Activated CD4-positive, alpha-beta T cell treated with anti-CD3 and anti-CD28 coated beads for 36 hours (primary cell): ENCODE measurements around the gene PALM2AKAP2. TPM values are rescaled to one million over a fixed set of nuclear protein-coding genes. Genes with fewer than 3 reads are reported as not detected.

Experiments used
- ATAC-seq: fragments of 200-7000 bp; cut with Tn5 transposase; one replicate; pipeline ENCODE4 v1.10.0; 2021; ENCODE audit warnings: mild to moderate bottlenecking, moderate library complexity
- CTCF ChIA-PET: fragments of 350-600 bp; sonication (Branson Sonifier 250); formaldehyde crosslinking; loops from one replicate; lab custom pipeline; 2021; ENCODE audit warnings: antibody characterized with exemption; lab: Charles Lee
- POLR2A ChIA-PET: fragments of 350-600 bp; sonication (Branson Sonifier 250); formaldehyde crosslinking; loops from one replicate; lab custom pipeline; 2021; ENCODE audit warnings: antibody characterized with exemption, inconsistent platforms; lab: Charles Lee
- DNase-seq: peaks from one replicate; pipeline ENCODE4 v3.0.0-alpha.2; 2020
- H3K27ac Mint-ChIP-seq: one replicate; pipeline ENCODE4 v1.8.0; 2021; ENCODE audit warnings: mixed read lengths
- H3K27me3 Mint-ChIP-seq: one replicate; pipeline ENCODE4 v1.8.0; 2021; ENCODE audit warnings: mixed read lengths
- H3K36me3 Mint-ChIP-seq: one replicate; pipeline ENCODE4 v1.8.0; 2021; ENCODE audit warnings: low read depth, mixed read lengths
- H3K4me1 Mint-ChIP-seq: one replicate; pipeline ENCODE4 v1.8.0; 2021; ENCODE audit warnings: mixed read lengths
- H3K4me3 Mint-ChIP-seq: one replicate; pipeline ENCODE4 v1.8.0; 2021; ENCODE audit warnings: mild to moderate bottlenecking, moderate library complexity, mixed read lengths
- H3K9me3 Mint-ChIP-seq: one replicate; pipeline ENCODE4 v1.8.0; 2021; ENCODE audit warnings: low read depth, mixed read lengths
- intact Hi-C, 2 experiments: fragments of 100-400 bp; cut with DNase I in 1 of 2; cut with micrococcal nuclease in 1 of 2; formaldehyde crosslinking; loops; one replicate each; pipeline versions ENCODE4 v1.14.2 to v1.15.1; 2022 to 2024; cut with DNase I, micrococcal nuclease
- total RNA-seq, 2 experiments: library from RNA; stranded (reverse); gene quantifications; one replicate each; pipeline ENCODE4 v1.2.3, GENCODE V29; 2021

The PALM2AKAP2 gene
- total RNA-seq, 2 experiments from 2014 or later = 0.39 to 1.0 TPM

DNA sequence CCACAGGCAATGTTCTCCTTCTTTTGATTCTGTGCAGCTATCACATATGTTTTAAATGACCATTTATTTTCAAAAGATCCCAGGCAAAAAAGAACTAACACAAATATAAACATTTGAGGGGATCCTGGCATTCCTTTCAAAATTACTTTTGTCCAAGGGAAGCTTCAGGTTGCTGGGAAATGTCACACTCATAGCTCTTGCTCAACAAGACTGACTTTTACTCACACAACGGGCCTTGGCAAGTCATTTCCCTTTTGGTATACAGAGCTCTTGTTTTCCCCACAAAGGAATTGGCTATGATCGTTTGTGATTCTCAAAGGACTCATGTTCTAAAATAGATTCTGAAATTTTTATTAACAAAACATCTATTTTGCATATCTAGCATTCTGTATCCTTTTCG, 4.5 kb upstream of the PALM2AKAP2 start:
- DNase-seq (no peak), ATAC-seq (no peak)
- ChIA-PET CTCF (interaction anchor here (1.5 kb wide), 1 partner anchor 42 kb away, joined by 3 read pairs; no protein-coding TSS in a partner anchor), POLR2A (no interaction called here)
- Mint-ChIP-seq H3K36me3 (no peaks in the 10 kb centered on the region), H3K27ac (no peak overlapping the region), H3K4me3 (no peak overlapping the region), H3K4me1 (peaks cover 2% of the 10 kb centered on the region), H3K27me3 (peaks cover 35% of the 10 kb centered on the region), H3K9me3 (no peaks in the 10 kb centered on the region)
- intact Hi-C loops = no loop called here

DNA sequence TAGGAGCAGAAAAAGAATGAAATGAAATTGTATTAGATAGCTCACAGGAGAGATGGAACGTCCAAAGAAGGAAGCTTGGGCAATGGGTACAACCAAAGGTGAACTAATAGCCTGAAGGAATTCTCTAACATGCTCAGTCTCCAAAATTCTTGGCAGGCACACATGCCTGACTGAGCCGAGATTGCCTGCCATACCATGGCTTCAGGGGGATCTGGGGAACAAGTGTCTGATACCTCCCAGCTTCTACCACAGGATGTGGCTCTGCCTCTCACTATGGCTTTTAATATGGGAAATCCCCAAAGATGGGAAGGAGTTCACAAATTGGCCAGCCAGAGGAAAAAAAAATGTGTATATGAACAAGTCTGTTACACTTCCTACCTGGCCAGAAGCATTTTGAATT, 3.6 kb upstream of the PALM2AKAP2 start:
- H3K27me3 Mint-ChIP-seq = peaks cover 38% of the 10 kb centered on the region
- CTCF ChIA-PET = no interaction called here
- DNase-seq (no peak), ATAC-seq (no peak)
- no peaks in the 10 kb centered on the region for H3K9me3 Mint-ChIP-seq
- no peaks in the 10 kb centered on the region for H3K36me3 Mint-ChIP-seq
- no peak overlapping the region for H3K27ac Mint-ChIP-seq
- peaks cover 6% of the 10 kb centered on the region for H3K4me1 Mint-ChIP-seq
- POLR2A ChIA-PET = no interaction called here
- H3K4me3 Mint-ChIP-seq = no peak overlapping the region
- intact Hi-C loops = no loop called here

DNA sequence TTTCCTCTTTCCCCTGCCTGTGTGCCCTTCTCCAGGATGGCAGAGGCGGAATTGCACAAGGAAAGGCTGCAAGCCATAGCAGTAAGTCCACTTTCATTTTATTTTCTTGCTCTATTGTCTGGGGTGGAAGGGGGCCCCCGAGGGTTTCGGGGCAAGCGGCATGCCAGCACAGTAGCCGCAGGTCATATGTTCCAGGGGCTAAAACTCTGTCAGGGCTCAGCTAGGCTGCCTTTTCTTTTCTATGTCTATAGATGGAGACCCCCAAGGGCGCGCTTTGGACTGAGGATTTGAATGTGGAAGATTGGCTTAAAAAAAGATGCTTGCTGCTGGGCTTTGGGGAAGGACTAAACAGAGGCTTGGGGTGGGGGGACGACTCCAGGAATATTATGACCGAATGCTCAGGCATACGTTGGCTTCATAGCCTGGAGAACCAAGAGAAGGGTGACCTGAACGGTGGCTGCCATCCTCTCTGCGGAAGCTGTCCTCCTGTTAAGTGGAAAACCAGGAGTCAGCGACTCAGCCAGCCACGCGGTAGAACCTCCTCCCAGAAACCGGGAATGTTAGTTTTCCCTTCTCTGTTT, 545 bp downstream of the PALM2AKAP2 start:
- ChIA-PET POLR2A (no interaction called here), CTCF (interaction anchor here (0.7 kb wide), 1 partner anchor 28 kb away, joined by 3 read pairs; no protein-coding TSS in a partner anchor)
- ATAC-seq = no peak
- no peak overlapping the region for H3K4me3 Mint-ChIP-seq
- no peaks in the 10 kb centered on the region for H3K9me3 Mint-ChIP-seq
- H3K27me3 Mint-ChIP-seq = peaks cover 35% of the 10 kb centered on the region
- intact Hi-C loops = no loop called here
- H3K27ac Mint-ChIP-seq = no peak overlapping the region
- no peak for DNase-seq
- no peaks in the 10 kb centered on the region for H3K36me3 Mint-ChIP-seq
- H3K4me1 Mint-ChIP-seq = peaks cover 6% of the 10 kb centered on the region

DNA sequence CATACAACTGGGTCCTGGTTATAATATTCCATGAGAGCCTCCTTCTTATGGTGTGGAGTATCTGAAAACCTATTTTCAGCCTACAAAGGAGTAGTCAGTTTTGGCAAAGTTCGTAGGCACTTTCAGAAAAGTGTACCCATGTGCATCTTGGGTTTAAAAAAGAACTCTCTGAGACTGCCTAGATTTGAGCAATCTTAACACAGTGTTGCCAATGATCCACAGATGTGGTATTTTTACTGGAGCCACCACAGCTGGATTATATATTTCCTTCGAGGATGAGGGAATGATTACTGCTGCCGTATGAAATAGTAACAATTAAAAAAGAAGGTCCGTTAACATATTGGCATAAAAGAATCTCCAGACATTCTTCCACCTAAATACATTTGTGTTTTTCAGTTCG, 1.1 kb downstream of the PALM2AKAP2 start:
- POLR2A ChIA-PET = no interaction called here
- H3K4me1 Mint-ChIP-seq = peaks cover 6% of the 10 kb centered on the region
- H3K27ac Mint-ChIP-seq = no peak overlapping the region
- H3K36me3 Mint-ChIP-seq = no peaks in the 10 kb centered on the region
- no peaks in the 10 kb centered on the region for H3K9me3 Mint-ChIP-seq
- H3K27me3 Mint-ChIP-seq = peaks cover 35% of the 10 kb centered on the region
- no peak for ATAC-seq
- no peak overlapping the region for H3K4me3 Mint-ChIP-seq
- CTCF ChIA-PET = no interaction called here
- intact Hi-C loops = no loop called here
- no peak for DNase-seq

DNA sequence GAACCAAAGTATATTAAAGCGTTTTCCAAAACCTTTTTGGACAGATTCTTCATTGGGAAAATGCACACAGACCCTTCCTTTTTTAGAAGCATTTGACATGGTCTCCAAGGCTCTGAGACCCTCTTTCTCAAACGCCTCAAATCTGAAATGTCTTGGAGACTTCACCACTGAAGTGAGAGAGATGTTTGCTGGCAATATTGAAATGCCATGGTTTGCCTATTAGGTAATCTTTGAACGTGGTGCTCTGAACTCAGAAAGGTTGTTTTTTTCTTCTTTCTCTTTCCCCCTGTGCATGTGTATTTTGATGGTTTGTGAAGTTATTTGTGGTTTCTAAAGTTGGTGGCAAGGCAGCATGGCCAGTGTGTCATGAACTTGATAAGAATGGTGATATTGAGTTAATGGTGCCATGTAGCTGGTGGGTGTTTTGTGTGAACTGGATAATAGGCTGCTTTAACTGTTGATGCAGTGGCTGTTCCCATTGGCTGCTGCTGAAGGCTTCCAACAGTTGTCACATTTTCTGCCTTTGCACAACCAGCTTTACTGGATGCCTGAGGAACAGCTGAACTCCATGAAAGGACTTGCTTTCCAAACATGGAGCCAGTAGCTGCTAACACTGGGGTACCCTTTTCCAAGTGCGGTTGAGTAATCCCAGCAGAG, 1.7 kb downstream of the PALM2AKAP2 start:
- ChIA-PET POLR2A (no interaction called here), CTCF (no interaction called here)
- no peaks in the 10 kb centered on the region for H3K36me3 Mint-ChIP-seq
- no peaks in the 10 kb centered on the region for H3K9me3 Mint-ChIP-seq
- intact Hi-C loops = no loop called here
- peaks cover 6% of the 10 kb centered on the region for H3K4me1 Mint-ChIP-seq
- H3K27ac Mint-ChIP-seq = no peak overlapping the region
- ATAC-seq (no peak), DNase-seq (no peak)
- no peak overlapping the region for H3K4me3 Mint-ChIP-seq
- H3K27me3 Mint-ChIP-seq = peaks cover 35% of the 10 kb centered on the region

DNA sequence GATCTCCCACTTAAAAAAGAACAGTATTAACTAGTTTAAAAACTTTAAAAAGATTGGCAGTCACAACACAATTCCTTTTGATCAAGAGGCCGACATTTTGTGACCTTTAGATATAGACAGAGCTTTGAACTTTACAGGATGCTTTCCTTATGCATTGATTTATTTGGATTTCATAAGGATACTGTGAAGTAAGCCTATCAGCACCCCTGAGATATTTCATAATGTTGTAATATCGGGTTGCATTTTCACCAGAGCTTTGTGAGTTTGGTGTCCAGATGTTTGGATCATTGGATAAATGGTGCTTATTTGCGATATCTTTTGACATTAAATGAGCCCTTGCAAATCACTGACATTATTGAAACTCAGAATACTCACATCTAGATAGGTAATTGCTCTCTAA, 7.7 kb downstream of the PALM2AKAP2 start:
- Mint-ChIP-seq H3K4me3 (no peak overlapping the region), H3K27ac (no peak overlapping the region), H3K27me3 (peaks cover 5% of the 10 kb centered on the region), H3K36me3 (no peaks in the 10 kb centered on the region), H3K9me3 (no peaks in the 10 kb centered on the region), H3K4me1 (no peaks in the 10 kb centered on the region)
- ChIA-PET POLR2A (no interaction called here), CTCF (no interaction called here)
- intact Hi-C loops = no loop called here
- no peak for DNase-seq
- ATAC-seq = no peak

DNA sequence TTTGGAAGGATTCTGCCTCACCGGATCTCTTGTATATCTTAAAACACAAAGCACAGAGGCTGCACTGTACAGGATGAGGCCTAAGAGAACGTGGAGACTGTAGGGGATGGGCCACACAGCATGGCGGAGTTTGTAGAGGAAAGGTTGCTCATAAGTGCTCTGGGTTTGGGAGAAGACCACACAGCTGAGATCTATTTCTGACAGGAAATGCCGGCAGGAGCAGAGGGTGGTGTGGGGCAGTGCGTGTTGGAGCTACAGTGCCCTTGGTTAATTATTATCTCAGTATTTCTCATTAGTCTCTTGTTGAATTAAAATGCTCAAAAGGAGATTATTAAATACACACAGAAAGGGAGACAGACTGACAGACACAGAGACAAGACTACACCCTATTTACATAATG, 9.6 kb downstream of the PALM2AKAP2 start:
- Mint-ChIP-seq H3K9me3 (no peaks in the 10 kb centered on the region), H3K4me1 (no peaks in the 10 kb centered on the region), H3K27ac (no peak overlapping the region), H3K27me3 (peaks cover 3% of the 10 kb centered on the region), H3K4me3 (no peak overlapping the region), H3K36me3 (no peaks in the 10 kb centered on the region)
- CTCF ChIA-PET = interaction anchor here (1.1 kb wide), 1 partner anchor 15 kb away, joined by 3 read pairs; no protein-coding TSS in a partner anchor
- intact Hi-C loops = no loop called here
- POLR2A ChIA-PET = no interaction called here
- DNase-seq = no peak
- no peak for ATAC-seq

DNA sequence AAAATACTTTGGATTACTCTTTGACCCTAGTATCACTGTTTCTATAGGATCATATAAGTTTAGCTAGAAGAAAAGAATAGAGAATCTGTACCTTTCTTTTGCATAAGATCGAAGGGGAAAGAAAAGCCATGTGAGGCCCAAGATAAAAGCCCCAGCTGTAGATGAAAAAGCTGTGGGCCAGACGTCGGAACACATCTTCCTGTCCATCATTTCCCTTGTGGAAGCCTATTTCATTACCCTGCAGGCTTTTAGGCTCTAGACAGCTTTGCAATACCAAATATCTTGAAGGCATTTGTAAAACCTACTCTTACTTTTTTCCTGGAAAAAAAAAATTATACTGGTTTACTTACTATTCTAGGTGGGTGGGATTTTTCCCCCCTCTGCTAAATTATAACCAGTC, 10.0 kb downstream of the PALM2AKAP2 start:
- H3K27ac Mint-ChIP-seq = no peak overlapping the region
- H3K4me1 Mint-ChIP-seq = no peaks in the 10 kb centered on the region
- no peaks in the 10 kb centered on the region for H3K36me3 Mint-ChIP-seq
- H3K4me3 Mint-ChIP-seq = no peak overlapping the region
- intact Hi-C loops = no loop called here
- H3K27me3 Mint-ChIP-seq = peaks cover 3% of the 10 kb centered on the region
- no peak for ATAC-seq
- H3K9me3 Mint-ChIP-seq = no peaks in the 10 kb centered on the region
- CTCF ChIA-PET = interaction anchor here (0.5 to 1.1 kb wide), 2 partner anchors 16 to 362 kb away, joined by 3 read pairs; no protein-coding TSS in a partner anchor
- DNase-seq = no peak
- POLR2A ChIA-PET = no interaction called here

DNA sequence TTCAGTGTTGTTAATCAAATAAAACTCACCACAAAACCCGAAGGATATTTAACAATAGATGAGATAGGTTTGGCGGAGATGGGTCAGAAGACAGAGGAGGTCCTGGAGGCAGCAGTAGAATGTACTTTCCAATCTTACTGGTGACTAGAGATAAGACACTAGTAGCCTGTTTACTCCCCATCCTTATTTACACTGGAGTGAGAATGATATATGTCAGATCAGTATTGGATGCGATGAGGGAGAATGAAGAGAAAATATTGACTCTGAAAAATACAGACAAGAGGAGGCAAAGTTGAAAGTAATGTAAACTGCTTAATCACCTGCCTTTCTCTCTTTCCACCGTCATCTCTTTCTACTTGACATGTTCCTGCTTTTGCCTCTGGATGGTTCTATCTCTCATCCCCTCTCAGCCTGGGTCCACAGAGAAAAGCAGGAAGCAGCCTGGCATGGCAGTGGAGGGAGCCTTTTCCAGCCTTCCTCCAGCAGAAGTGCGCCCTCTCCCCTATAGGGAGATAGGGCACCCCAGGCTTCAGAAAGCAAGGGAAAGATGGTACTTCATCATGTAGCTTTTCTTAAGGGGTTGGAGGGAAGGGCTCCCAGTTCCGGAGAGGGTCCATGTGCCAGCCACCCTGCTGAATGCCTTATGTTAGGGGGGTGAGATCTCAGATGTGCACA, 11.1 kb downstream of the PALM2AKAP2 start:
- POLR2A ChIA-PET = no interaction called here
- Mint-ChIP-seq H3K27me3 (peaks cover 6% of the 10 kb centered on the region), H3K4me1 (no peaks in the 10 kb centered on the region), H3K27ac (no peak overlapping the region), H3K36me3 (no peaks in the 10 kb centered on the region), H3K9me3 (no peaks in the 10 kb centered on the region), H3K4me3 (no peak overlapping the region)
- CTCF ChIA-PET = no interaction called here
- no peak for DNase-seq
- intact Hi-C loops = no loop called here
- ATAC-seq = no peak

DNA sequence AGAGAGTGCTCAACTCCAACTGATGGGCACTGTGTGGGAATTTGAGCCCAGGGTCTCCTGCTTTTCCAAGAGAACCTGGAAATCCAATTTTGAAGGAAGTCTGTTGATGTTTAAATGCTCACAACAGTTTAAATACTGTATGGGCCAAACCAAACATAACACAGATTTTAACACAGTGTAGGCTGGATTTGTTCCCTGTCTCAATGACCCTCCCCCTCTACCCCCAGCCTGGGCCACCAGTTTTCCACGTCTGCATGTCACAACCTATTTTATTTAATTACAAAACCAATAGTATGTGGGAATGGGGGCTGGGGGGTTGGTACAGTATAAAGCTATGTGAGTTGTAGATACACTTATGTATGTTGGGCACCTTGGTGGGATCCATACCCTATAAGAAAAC, 11.7 kb downstream of the PALM2AKAP2 start:
- intact Hi-C loops = no loop called here
- Mint-ChIP-seq H3K4me1 (no peaks in the 10 kb centered on the region), H3K36me3 (no peaks in the 10 kb centered on the region), H3K27ac (no peak overlapping the region), H3K4me3 (no peak overlapping the region), H3K27me3 (peaks cover 6% of the 10 kb centered on the region), H3K9me3 (no peaks in the 10 kb centered on the region)
- ATAC-seq (no peak), DNase-seq (no peak)
- CTCF ChIA-PET = no interaction called here
- POLR2A ChIA-PET = no interaction called here

DNA sequence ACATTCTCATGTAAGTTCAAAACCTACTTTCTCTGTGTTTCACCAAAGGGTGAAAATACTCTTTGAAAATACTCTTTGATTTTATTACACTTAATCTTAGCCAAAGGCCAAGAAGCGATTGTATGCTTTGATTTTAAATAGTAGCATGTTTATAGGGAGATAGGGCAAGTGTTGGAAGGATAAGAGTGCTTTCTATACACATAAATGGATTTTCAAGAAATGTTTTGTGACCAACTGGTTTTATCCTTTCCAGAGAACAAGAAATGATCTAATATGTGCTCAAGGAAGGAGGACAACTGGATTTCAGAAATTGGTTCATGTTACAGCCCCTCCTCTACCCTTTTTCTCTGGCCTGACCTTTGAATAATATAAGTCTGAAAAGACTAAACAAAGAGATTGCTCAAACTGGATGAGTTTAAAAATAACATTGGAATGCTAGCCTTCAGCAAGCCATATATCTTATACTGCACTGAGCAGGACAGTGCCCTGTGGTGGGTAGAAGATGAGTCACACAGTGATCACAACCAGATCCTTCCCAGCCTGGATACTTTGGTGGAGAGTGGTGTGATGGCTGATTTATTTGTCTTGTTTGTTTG, 13.1 kb downstream of the PALM2AKAP2 start:
- intact Hi-C loops = no loop called here
- Mint-ChIP-seq H3K4me3 (no peak overlapping the region), H3K4me1 (no peaks in the 10 kb centered on the region), H3K27me3 (peaks cover 6% of the 10 kb centered on the region), H3K9me3 (no peaks in the 10 kb centered on the region), H3K36me3 (no peaks in the 10 kb centered on the region), H3K27ac (no peak overlapping the region)
- ATAC-seq (no peak), DNase-seq (no peak)
- ChIA-PET POLR2A (no interaction called here), CTCF (no interaction called here)

DNA sequence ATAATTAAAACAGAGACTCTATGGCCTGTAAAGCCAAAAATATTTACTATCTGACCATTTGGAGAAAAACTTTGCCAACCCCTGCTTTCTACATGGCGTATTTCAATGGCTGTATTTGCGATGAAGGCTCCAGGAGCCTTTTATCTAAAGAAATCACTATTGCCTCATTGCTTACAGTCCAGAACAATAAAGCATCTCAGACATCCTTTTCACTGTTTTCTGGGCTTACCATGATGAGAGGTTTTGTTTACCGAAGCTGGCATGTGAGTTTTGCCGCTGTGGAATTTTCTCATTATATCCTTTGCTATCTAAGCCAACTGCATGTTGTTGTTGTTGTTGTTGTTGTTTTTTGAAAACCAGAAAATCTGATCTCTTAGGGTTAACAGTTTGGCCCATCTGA, 13.9 kb downstream of the PALM2AKAP2 start:
- ATAC-seq = no peak
- ChIA-PET POLR2A (no interaction called here), CTCF (no interaction called here)
- H3K9me3 Mint-ChIP-seq = no peaks in the 10 kb centered on the region
- no peaks in the 10 kb centered on the region for H3K4me1 Mint-ChIP-seq
- peaks cover 6% of the 10 kb centered on the region for H3K27me3 Mint-ChIP-seq
- no peak overlapping the region for H3K27ac Mint-ChIP-seq
- intact Hi-C loops = no loop called here
- H3K4me3 Mint-ChIP-seq = no peak overlapping the region
- DNase-seq = no peak
- H3K36me3 Mint-ChIP-seq = no peaks in the 10 kb centered on the region
